Measurements from ENCODE around the gene UNC45B. TPM values are rescaled to one million over a fixed set of nuclear protein-coding genes. Genes with fewer than 3 reads are reported as not detected.

UNC45B gene
- total and polyA plus RNA-seq, 2 of the 4 experiments (the other 2 are of a cell fraction): not detected

DNA sequence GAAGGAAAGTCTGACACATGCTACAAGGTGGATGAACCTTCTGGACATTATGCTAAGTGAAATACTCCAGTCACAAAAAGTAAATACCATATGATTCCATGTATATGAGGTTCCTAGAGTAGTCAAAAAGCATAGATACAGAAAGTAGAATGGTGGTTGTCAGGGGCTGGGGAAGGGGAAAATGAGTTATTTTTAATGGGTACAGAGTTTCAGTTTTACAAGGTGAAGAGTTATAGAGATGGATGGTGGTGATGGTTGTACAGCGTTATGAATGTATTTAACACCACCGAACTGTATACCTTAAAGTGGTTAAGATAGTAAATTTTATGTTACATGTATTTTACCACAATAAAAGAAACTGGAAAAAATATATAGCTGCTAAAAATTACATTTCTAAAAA lies 45.9 kb upstream of the UNC45B start:
- Histone ChIP-seq H3K4ac (ENCODE audit: low read depth, low read length) (no peak overlapping the region), H4K5ac (ENCODE audit: low read depth, low read length) (no peak overlapping the region), H2BK15ac (ENCODE audit: low read depth, low read length) (no peak overlapping the region), H2BK120ac (ENCODE audit: low read depth, low read length) (no peak overlapping the region), H3K4me1 (ENCODE audit: control insufficient read depth, insufficient read depth, low read length) (no peaks in the 10 kb centered on the region), H2BK5ac (ENCODE audit: low read depth, low read length, poor library complexity, severe bottlenecking) (no peak overlapping the region), H3K14ac (replicated peaks; ENCODE audit: low read depth, low read length) (no peak overlapping the region), H3K36me3 (ENCODE audit: control insufficient read depth, insufficient read depth, low read length) (peaks cover 43% of the 10 kb centered on the region), H4K20me1 (ENCODE audit: insufficient read depth, low read length) (no peaks in the 10 kb centered on the region), H2BK20ac (ENCODE audit: low read depth, low read length) (no peak overlapping the region), H3K18ac (ENCODE audit: low read depth, low read length) (no peak overlapping the region), H3K56ac (ENCODE audit: extremely low read depth, insufficient read depth, low read length) (no peak overlapping the region), H3K4me3 (ENCODE audit: insufficient read depth, low read depth, low read length) (no peak overlapping the region), H2AK5ac (ENCODE audit: low read depth, low read length) (no peak overlapping the region), H3K9me1 (ENCODE audit: insufficient read depth, low read length) (no peaks in the 10 kb centered on the region; the same call in 1 of the 2 replicates), H3K27me3 (ENCODE audit: control insufficient read depth, insufficient read depth, low read length) (no peaks in the 10 kb centered on the region), H3K27ac (ENCODE audit: insufficient read depth, low read length) (no peak overlapping the region), H3K23ac (ENCODE audit: low read depth, low read length) (no peak overlapping the region), H3K4me2 (ENCODE audit: low read depth, low read length) (no peak overlapping the region), H3K79me1 (ENCODE audit: low read depth in 1 of 2, low read length in 2 of 2) (peaks cover 0 to 3% of the 10 kb centered on the region in 2 experiments; a peak in 1 of 4 replicates), H3K9me3 (ENCODE audit: control insufficient read depth, insufficient read depth, low read length) (no peaks in the 10 kb centered on the region), H4K8ac (ENCODE audit: low read depth in 2 of 2, low read length in 2 of 2) (no peak overlapping the region), H2AFZ (replicated peaks; ENCODE audit: low read length, poor library complexity) (no peak overlapping the region), H3K9ac (ENCODE audit: low read depth, low read length) (no peak overlapping the region), H2AK9ac (replicated peaks; ENCODE audit: low read depth, low read length, poor library complexity) (no peak overlapping the region), H4K91ac (ENCODE audit: insufficient read depth, low read depth, low read length) (no peak overlapping the region)
- DNase-seq (no peak), ATAC-seq (ENCODE audit: low read depth) (no peak)
- TF ChIP-seq SMC3 (IDR thresholded peaks at IDR 0.05; ENCODE audit: low read depth, low read length) (no peak), MXI1 (IDR thresholded peaks at IDR 0.05; ENCODE audit: borderline replicate concordance, low read depth, low read length) (no peak), RFX5 (IDR thresholded peaks at IDR 0.05; ENCODE audit: low read depth, low read length) (no peak), MAFK (IDR thresholded peaks at IDR 0.05; ENCODE audit: low read depth, low read length) (no peak), NFE2L2 (IDR thresholded peaks at IDR 0.05; ENCODE audit: low read depth, low read length) (no peak), FOS (IDR thresholded peaks at IDR 0.05; ENCODE audit: low read depth, low read length) (no peak), RCOR1 (IDR thresholded peaks at IDR 0.05; ENCODE audit: insufficient replicate concordance, low read length) (no peak), POLR2A (IDR thresholded peaks at IDR 0.05; ENCODE audit: low read depth, low read length) (no peak), BHLHE40 (IDR thresholded peaks at IDR 0.05; ENCODE audit: low read depth, low read length) (no peak), CEBPB (IDR thresholded peaks at IDR 0.05; ENCODE audit: low read depth, low read length) (no peak)
- TF ChIP-seq, protein P1, sequence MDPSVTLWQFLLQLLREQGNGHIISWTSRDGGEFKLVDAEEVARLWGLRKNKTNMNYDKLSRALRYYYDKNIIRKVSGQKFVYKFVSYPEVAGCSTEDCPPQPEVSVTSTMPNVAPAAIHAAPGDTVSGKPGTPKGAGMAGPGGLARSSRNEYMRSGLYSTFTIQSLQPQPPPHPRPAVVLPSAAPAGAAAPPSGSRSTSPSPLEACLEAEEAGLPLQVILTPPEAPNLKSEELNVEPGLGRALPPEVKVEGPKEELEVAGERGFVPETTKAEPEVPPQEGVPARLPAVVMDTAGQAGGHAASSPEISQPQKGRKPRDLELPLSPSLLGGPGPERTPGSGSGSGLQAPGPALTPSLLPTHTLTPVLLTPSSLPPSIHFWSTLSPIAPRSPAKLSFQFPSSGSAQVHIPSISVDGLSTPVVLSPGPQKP (IDR thresholded peaks at IDR 0.05; ENCODE audit: borderline replicate concordance, low read depth, low read length): no peak
- no CpG with 5 or more reads among the region's 2 CpGs for WGBS, 2 experiments (ENCODE audit: extremely low coverage in 2 of 2, insufficient read length in 1 of 2)
- dilution Hi-C loops (cut with HindIII; ENCODE audit: low sequenced_read_pairs, unreplicated experiment) (no loop called here), intact Hi-C loops (cut with micrococcal nuclease) (no loop called here), in situ Hi-C loops (cut with MboI; ENCODE audit: low sequenced_read_pairs) (loop anchor here (25.0 kb wide), 2 partner anchors 464 to 839 kb away; partner anchors contain the start of genes CCL2 and CCL7)
- CTCF ChIA-PET: no interaction called here
- BruUV-seq (replicated peaks): no TSS peak
- POLR2A ChIA-PET (ENCODE audit: unreplicated experiment): no interaction called here

Data from IMR-90 (cell line).